Measurements from ENCODE around the gene GLI3.

- TF ChIP-seq ZNF274 (IDR thresholded peaks at IDR 0.05; ENCODE audit: low read depth, low read length): no peak
- no peak for TF ChIP-seq YY1 (IDR thresholded peaks at IDR 0.05; ENCODE audit: insufficient read depth, insufficient read length)
Measured at GRCh38 chr7:42055171-42055570, 181.8 kb downstream of the GLI3 start.
